HEK293 (cell line): ENCODE data around the gene ELF1.

Experiments
- CTCF ChIA-PET: fragments of 350-600 bp; formaldehyde crosslinking; extraction: SDS; loops from one replicate; lab custom pipeline; 2021; ENCODE audit warnings: antibody characterized with exemption; lab: Yijun Ruan, JAX
- POLR2A ChIA-PET: fragments of 300-600 bp; formaldehyde crosslinking; extraction: SDS; loops from one replicate; lab custom pipeline; 2020; ENCODE audit warnings: antibody characterized with exemption, inconsistent platforms; lab: Yijun Ruan, JAX
- H3K27ac ChIP-seq: fragments of 200-500 bp; sonication (Bioruptor generic); 2 replicates; pipeline ENCODE4 v1.5.1; 2014; ENCODE audit warnings: low read depth, low read length, control low read depth, inconsistent platforms; ENCODE audit errors: extremely low read depth
- H3K36me3 ChIP-seq, 2 experiments: fragments of 200-500 bp in 1 of 2; sonication (Bioruptor generic) in 1 of 2; 1 replicate in 1 of 2; 2 replicates in 1 of 2; pipeline ENCODE4 v1.5.1; 2014 to 2017; ENCODE audit warnings: inconsistent platforms in 2 of 2, low read length in 2 of 2; ENCODE audit not compliant: control insufficient read depth in 2 of 2, insufficient read depth in 1 of 2
- H3K4me1 ChIP-seq: fragments of 200-500 bp; sonication (Bioruptor generic); 2 replicates; pipeline ENCODE4 v1.5.1; 2014; ENCODE audit warnings: mild to moderate bottlenecking, low read length, inconsistent platforms; ENCODE audit not compliant: control insufficient read depth, insufficient read depth
- H3K4me3 ChIP-seq: 2 replicates; pipeline ENCODE4 v1.5.1; 2011; ENCODE audit warnings: low read depth, mild to moderate bottlenecking, control low read depth, low read length, moderate library complexity
- H3K9me3 ChIP-seq: fragments of 200-500 bp; sonication (Bioruptor generic); 2 replicates; pipeline ENCODE4 v1.5.1; 2014; ENCODE audit warnings: low read depth, low read length, inconsistent platforms; ENCODE audit not compliant: control insufficient read depth, insufficient read depth
- MYNN ChIP-seq: fragments of 450-650 bp; formaldehyde crosslinking; IDR thresholded peaks from 2 replicates; pipeline ENCODE4 v1.5.1; 2016; ENCODE audit warnings: missing biosample characterization, missing genetic modification characterization, borderline replicate concordance
- PRDM1 ChIP-seq: fragments of 450-650 bp; formaldehyde crosslinking; IDR thresholded peaks from 2 replicates; pipeline ENCODE4; 2016; ENCODE audit warnings: missing biosample characterization, missing genetic modification characterization
- ZBTB21 ChIP-seq: fragments of 450-650 bp; formaldehyde crosslinking; IDR thresholded peaks from 2 replicates; pipeline ENCODE4 v1.5.1; 2017; ENCODE audit warnings: missing biosample characterization, missing genetic modification characterization
- ZFP69B ChIP-seq: fragments of 450-650 bp; formaldehyde crosslinking; IDR thresholded peaks from 2 replicates; pipeline ENCODE4 v1.5.1; 2016; ENCODE audit warnings: missing biosample characterization, missing genetic modification characterization
- ZNF324 ChIP-seq: fragments of 450-650 bp; formaldehyde crosslinking; IDR thresholded peaks from 2 replicates; pipeline ENCODE4 v1.5.1; 2016; ENCODE audit warnings: missing biosample characterization, missing genetic modification characterization
- ZNF394 ChIP-seq: fragments of 450-650 bp; formaldehyde crosslinking; IDR thresholded peaks from 2 replicates; pipeline ENCODE4 v1.5.1; 2016; ENCODE audit warnings: missing biosample characterization, missing genetic modification characterization, mild to moderate bottlenecking, moderate library complexity, borderline replicate concordance
- ZNF521 ChIP-seq: fragments of 450-650 bp; formaldehyde crosslinking; IDR thresholded peaks from 2 replicates; pipeline ENCODE4 v1.5.1; 2017; ENCODE audit warnings: missing biosample characterization, mild to moderate bottlenecking, missing genetic modification characterization
- ZNF558 ChIP-seq: fragments of 450-650 bp; formaldehyde crosslinking; IDR thresholded peaks from 2 replicates; pipeline ENCODE4 v1.5.1; 2016; ENCODE audit warnings: missing biosample characterization, missing genetic modification characterization
- ZNF560 ChIP-seq: fragments of 450-650 bp; formaldehyde crosslinking; IDR thresholded peaks from 2 replicates; pipeline ENCODE4 v1.5.1; 2017; ENCODE audit warnings: missing biosample characterization, missing genetic modification characterization, borderline replicate concordance
- ZNF664 ChIP-seq: fragments of 450-650 bp; formaldehyde crosslinking; IDR thresholded peaks from 2 replicates; pipeline ENCODE4 v1.5.1; 2016; ENCODE audit warnings: missing biosample characterization, missing genetic modification characterization
- ZNF701 ChIP-seq: fragments of 450-650 bp; formaldehyde crosslinking; IDR thresholded peaks from 2 replicates; pipeline ENCODE4 v1.5.1; 2016; ENCODE audit warnings: missing biosample characterization, missing genetic modification characterization
- ZNF777 ChIP-seq: fragments of 450-650 bp; formaldehyde crosslinking; IDR thresholded peaks from 2 replicates; pipeline ENCODE4 v1.5.1; 2017; ENCODE audit warnings: missing biosample characterization, missing genetic modification characterization, borderline replicate concordance
- ZSCAN30 ChIP-seq: fragments of 450-650 bp; IDR thresholded peaks from 2 replicates; pipeline ENCODE4 v1.5.1; 2018; ENCODE audit warnings: missing biosample characterization, mild to moderate bottlenecking, missing genetic modification characterization, moderate library complexity
- TF ChIP-seq, protein P1 (sequence below): fragments of 450-650 bp; formaldehyde crosslinking; IDR thresholded peaks from 2 replicates; pipeline ENCODE4 v1.5.0; 2017; ENCODE audit warnings: missing biosample characterization, missing genetic modification characterization, borderline replicate concordance
- TF ChIP-seq, protein P2 (sequence below): fragments of 450-650 bp; IDR thresholded peaks from 2 replicates; pipeline ENCODE4 v1.5.1; 2018; ENCODE audit warnings: missing biosample characterization, missing genetic modification characterization
- TF ChIP-seq, protein P3 (sequence below): fragments of 450-650 bp; formaldehyde crosslinking; IDR thresholded peaks from 2 replicates; pipeline ENCODE4 v1.5.1; 2016; ENCODE audit warnings: missing biosample characterization, missing genetic modification characterization
- TF ChIP-seq, protein P4 (sequence below): fragments of 450-650 bp; formaldehyde crosslinking; IDR thresholded peaks from 2 replicates; pipeline ENCODE4 v1.5.1; 2016; ENCODE audit warnings: missing biosample characterization, missing genetic modification characterization
- TF ChIP-seq, protein P5 (sequence below): fragments of 450-650 bp; formaldehyde crosslinking; IDR thresholded peaks from 2 replicates; pipeline ENCODE4 v1.5.1; 2016; ENCODE audit warnings: missing biosample characterization, missing genetic modification characterization
- TF ChIP-seq, protein P6 (sequence below): fragments of 450-650 bp; formaldehyde crosslinking; IDR thresholded peaks from 2 replicates; pipeline ENCODE4 v1.5.1; 2017; ENCODE audit warnings: missing biosample characterization, missing genetic modification characterization

Gene ELF1

DNA sequence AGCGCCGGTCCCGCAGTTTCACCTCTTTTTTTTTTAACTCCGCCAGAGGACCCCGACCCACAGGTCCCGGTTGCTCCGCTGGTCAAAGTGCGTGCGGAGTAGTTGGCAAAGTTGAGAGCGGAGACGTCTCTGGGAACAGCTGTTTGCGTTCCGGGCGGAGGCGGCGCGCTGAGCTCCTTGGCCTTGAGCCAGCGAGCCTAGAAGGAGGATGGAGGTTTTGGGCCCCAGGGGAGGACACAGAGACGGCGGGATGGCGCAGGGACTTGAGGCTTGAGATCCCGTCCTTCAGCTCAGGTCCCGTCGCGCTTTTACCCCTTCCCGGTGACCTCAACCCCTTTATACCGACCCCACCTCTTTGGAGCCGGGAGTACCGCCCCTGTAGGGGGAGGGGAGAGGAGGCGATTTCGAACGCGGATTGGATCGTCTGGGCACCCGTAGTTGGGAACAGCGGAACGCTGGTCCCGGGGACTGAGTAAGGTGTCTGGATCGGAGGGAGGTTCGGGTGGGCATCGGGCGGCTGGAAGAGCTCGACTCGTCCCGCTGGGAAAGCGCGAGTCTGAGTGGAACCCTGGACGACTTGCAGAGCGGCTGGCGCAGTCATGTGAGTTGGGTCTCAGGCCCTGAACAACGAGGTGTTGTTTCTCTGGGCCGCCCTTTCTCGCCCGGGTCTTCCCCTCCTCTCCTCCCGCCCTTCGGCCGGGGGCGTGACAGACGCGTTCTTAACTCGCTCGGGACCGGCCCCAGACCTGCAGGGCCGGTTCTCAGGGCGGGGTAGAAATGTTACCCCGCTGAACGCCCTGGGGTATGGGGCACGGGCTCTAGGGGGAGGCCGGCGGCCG lies 42.2 kb upstream of the ELF1 start, which contains the start of gene WBP4 (continued):
- TF ChIP-seq, protein P1, sequence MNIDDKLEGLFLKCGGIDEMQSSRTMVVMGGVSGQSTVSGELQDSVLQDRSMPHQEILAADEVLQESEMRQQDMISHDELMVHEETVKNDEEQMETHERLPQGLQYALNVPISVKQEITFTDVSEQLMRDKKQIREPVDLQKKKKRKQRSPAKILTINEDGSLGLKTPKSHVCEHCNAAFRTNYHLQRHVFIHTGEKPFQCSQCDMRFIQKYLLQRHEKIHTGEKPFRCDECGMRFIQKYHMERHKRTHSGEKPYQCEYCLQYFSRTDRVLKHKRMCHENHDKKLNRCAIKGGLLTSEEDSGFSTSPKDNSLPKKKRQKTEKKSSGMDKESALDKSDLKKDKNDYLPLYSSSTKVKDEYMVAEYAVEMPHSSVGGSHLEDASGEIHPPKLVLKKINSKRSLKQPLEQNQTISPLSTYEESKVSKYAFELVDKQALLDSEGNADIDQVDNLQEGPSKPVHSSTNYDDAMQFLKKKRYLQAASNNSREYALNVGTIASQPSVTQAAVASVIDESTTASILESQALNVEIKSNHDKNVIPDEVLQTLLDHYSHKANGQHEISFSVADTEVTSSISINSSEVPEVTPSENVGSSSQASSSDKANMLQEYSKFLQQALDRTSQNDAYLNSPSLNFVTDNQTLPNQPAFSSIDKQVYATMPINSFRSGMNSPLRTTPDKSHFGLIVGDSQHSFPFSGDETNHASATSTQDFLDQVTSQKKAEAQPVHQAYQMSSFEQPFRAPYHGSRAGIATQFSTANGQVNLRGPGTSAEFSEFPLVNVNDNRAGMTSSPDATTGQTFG (tag by site-specific recombination) = no peak
- peak; percentile 92 for TF ChIP-seq ZFP69B (tag by site-specific recombination)
- TF ChIP-seq, protein P2, sequence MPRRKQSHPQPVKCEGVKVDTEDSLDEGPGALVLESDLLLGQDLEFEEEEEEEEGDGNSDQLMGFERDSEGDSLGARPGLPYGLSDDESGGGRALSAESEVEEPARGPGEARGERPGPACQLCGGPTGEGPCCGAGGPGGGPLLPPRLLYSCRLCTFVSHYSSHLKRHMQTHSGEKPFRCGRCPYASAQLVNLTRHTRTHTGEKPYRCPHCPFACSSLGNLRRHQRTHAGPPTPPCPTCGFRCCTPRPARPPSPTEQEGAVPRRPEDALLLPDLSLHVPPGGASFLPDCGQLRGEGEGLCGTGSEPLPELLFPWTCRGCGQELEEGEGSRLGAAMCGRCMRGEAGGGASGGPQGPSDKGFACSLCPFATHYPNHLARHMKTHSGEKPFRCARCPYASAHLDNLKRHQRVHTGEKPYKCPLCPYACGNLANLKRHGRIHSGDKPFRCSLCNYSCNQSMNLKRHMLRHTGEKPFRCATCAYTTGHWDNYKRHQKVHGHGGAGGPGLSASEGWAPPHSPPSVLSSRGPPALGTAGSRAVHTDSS = no peak
- TF ChIP-seq, protein P3, sequence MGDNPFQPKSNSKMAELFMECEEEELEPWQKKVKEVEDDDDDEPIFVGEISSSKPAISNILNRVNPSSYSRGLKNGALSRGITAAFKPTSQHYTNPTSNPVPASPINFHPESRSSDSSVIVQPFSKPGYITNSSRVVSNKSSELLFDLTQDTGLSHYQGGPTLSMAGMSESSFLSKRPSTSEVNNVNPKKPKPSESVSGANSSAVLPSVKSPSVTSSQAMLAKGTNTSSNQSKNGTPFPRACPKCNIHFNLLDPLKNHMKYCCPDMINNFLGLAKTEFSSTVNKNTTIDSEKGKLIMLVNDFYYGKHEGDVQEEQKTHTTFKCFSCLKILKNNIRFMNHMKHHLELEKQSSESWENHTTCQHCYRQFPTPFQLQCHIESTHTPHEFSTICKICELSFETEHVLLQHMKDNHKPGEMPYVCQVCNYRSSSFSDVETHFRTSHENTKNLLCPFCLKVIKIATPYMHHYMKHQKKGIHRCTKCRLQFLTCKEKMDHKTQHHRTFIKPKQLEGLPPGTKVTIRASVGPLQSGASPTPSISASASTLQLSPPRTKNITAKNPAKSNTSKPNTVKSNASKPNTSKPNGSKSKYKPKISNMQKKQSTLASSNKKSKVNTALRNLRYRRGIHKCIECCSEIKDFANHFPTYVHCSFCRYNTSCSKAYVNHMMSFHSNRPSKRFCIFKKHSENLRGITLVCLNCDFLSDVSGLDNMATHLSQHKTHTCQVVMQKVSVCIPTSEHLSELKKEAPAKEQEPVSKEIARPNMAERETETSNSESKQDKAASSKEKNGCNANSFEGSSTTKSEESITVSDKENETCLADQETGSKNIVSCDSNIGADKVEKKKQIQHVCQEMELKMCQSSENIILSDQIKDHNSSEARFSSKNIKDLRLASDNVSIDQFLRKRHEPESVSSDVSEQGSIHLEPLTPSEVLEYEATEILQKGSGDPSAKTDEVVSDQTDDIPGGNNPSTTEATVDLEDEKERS (tag by site-specific recombination) = 0 out of 2 replicates have a peak, but pooled peaks have one; percentile 67
- TF ChIP-seq ZBTB21 = peak; percentile 19; the same call in 1 of the 2 replicates
- peak; percentile 81 for TF ChIP-seq ZNF558 (tag by site-specific recombination)
- no peak for TF ChIP-seq ZNF560 (tag by site-specific recombination)
- TF ChIP-seq ZNF664 (tag by site-specific recombination) = 0 out of 2 replicates have a peak, but pooled peaks have one; percentile 12
- 0 out of 2 replicates have a peak, but pooled peaks have one; percentile 8 for TF ChIP-seq MYNN
- TF ChIP-seq ZNF701 = no peak
- TF ChIP-seq, protein P4, sequence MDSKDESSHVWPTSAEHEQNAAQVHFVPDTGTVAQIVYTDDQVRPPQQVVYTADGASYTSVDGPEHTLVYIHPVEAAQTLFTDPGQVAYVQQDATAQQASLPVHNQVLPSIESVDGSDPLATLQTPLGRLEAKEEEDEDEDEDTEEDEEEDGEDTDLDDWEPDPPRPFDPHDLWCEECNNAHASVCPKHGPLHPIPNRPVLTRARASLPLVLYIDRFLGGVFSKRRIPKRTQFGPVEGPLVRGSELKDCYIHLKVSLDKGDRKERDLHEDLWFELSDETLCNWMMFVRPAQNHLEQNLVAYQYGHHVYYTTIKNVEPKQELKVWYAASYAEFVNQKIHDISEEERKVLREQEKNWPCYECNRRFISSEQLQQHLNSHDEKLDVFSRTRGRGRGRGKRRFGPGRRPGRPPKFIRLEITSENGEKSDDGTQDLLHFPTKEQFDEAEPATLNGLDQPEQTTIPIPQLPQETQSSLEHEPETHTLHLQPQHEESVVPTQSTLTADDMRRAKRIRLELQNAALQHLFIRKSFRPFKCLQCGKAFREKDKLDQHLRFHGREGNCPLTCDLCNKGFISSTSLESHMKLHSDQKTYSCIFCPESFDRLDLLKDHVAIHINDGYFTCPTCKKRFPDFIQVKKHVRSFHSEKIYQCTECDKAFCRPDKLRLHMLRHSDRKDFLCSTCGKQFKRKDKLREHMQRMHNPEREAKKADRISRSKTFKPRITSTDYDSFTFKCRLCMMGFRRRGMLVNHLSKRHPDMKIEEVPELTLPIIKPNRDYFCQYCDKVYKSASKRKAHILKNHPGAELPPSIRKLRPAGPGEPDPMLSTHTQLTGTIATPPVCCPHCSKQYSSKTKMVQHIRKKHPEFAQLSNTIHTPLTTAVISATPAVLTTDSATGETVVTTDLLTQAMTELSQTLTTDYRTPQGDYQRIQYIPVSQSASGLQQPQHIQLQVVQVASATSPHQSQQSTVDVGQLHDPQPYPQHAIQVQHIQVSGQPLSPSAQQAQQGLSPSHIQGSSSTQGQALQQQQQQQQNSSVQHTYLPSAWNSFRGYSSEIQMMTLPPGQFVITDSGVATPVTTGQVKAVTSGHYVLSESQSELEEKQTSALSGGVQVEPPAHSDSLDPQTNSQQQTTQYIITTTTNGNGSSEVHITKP = peak; percentile 98
- TF ChIP-seq, all 188 proteins: peak for 82

DNA sequence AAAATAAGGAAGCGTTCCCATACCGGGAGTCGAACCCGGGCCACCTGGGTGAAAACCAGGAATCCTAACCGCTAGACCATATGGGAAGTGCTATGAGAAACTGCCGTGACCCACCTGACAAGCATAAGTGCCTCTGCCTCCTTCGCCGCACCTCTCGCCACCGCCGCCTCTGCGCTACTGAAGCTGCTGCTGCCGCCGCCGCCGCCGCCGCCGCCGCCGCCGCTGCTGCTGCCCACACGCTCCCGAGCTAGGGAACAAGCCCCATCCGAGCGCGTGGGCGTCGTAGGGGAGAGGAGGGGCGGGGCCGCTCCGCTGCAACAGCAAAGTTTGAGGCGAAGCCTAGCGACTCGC lies 41.6 kb upstream of the ELF1 start:
- POLR2A ChIA-PET = interaction anchor here (0.6 to 2.1 kb wide), 11 partner anchors 8 to 397 kb away, joined by 3 to 13 read pairs (median 3); partner anchors contain the start of gene ELF1
- Histone ChIP-seq H3K36me3 (peaks cover 6 to 16% of the 10 kb centered on the region in 2 experiments; a peak in 2 of 3 replicates), H3K4me3 (peak overlapping the region; percentile 94), H3K4me1 (peaks cover 10% of the 10 kb centered on the region), H3K27ac (peak overlapping the region; percentile 97), H3K9me3 (no peaks in the 10 kb centered on the region)
- CTCF ChIA-PET = interaction anchor here (0.6 to 1.5 kb wide), 6 partner anchors 14 to 1015 kb away, joined by 3 to 7 read pairs (median 4); no protein-coding TSS in a partner anchor
- TF ChIP-seq ZSCAN30 (tag by site-specific recombination) (0 out of 2 replicates have a peak, but pooled peaks have one; percentile 14), ZNF394 (peak; percentile 58; the same call in 1 of the 2 replicates), ZNF324 (tag by site-specific recombination) (peak; percentile 92), ZNF777 (no peak), PRDM1 (tag by site-specific recombination) (0 out of 2 replicates have a peak, but pooled peaks have one; percentile 29), ZNF521 (tag by site-specific recombination) (no peak)
- TF ChIP-seq, protein P5, sequence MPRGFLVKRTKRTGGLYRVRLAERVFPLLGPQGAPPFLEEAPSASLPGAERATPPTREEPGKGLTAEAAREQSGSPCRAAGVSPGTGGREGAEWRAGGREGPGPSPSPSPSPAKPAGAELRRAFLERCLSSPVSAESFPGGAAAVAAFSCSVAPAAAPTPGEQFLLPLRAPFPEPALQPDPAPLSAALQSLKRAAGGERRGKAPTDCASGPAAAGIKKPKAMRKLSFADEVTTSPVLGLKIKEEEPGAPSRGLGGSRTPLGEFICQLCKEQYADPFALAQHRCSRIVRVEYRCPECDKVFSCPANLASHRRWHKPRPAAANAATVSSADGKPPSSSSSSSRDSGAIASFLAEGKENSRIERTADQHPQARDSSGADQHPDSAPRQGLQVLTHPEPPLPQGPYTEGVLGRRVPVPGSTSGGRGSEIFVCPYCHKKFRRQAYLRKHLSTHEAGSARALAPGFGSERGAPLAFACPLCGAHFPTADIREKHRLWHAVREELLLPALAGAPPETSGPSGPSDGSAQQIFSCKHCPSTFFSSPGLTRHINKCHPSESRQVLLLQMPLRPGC = no peak
- TF ChIP-seq, protein P6, sequence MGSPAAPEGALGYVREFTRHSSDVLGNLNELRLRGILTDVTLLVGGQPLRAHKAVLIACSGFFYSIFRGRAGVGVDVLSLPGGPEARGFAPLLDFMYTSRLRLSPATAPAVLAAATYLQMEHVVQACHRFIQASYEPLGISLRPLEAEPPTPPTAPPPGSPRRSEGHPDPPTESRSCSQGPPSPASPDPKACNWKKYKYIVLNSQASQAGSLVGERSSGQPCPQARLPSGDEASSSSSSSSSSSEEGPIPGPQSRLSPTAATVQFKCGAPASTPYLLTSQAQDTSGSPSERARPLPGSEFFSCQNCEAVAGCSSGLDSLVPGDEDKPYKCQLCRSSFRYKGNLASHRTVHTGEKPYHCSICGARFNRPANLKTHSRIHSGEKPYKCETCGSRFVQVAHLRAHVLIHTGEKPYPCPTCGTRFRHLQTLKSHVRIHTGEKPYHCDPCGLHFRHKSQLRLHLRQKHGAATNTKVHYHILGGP (tag by site-specific recombination) = no peak
